ENCODE measurements around the gene PLRG1. TPM values are rescaled to one million over a fixed set of nuclear protein-coding genes. Genes with fewer than 3 reads are reported as not detected.
"Not testable (repeated sequence)": the region's sequence is repeated elsewhere in the genome, so short reads cannot be mapped to it uniquely, and the experiment has no call there.

PLRG1 gene
- 104 and 108 TPM in 2 replicates for total RNA-seq (2014; rRNA removed; shearing (Covaris generic))

DNA sequence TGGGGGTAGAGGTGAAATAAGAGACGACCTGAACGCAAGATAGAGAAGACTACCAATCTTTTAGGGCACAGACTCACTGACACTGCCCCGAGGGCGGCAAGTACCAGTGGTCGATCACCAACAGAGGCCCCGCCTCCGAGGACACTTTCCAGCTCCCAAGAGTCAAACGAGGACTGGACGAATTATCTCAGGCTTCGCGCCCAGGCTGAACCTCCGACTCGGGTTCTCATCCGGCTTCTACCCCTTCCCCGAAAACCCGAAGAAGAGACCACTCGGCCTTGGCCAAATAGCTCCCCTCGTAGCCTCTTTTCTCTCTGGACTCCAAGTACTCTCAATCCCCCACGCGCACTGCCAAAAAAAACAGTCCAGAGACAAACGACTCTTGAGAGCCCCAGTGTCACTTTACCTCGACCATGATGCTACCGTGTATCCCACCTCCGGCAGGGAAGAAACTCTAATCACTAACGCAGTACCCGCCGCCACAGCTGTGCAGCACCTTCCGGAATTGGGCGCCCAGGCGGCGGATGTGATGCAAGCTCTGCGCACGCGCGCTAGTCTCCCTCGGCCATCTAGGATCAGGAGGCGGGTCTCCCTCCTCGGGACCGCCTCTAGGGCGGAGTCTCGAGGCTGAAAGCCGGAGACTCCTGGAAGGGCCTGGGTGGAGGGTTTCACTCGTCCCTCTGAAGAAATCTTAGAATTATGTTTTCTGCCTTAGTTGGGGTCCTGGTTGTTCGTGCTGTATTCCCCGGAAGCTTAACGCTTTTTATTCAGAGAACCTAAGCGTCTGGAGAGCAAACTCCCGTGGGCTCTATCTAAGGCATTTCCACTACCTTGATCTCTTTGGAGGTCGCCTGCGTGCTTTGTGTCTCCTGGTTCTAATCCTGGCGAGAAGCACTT is at the start of gene PLRG1:
PLRG1 (minus strand) TSS at position 507 of the 897 bp plus-strand sequence; CDS start at position 415, 92 bp downstream.
- peak; percentile 84 for DNase-seq
- Histone ChIP-seq H3K36me3 (replicated peaks; ENCODE audit: control insufficient read depth, insufficient read depth, low read length) (peaks cover 9% of the 10 kb centered on the region; the same call in 1 of the 2 replicates), H3K27me3 (ENCODE audit: control insufficient read depth, insufficient read depth, low read length) (no peaks in the 10 kb centered on the region), H3K4me3 (ENCODE audit: insufficient read depth, low read depth, low read length) (peak within 1 kb of the TSS; percentile 77)

DNA sequence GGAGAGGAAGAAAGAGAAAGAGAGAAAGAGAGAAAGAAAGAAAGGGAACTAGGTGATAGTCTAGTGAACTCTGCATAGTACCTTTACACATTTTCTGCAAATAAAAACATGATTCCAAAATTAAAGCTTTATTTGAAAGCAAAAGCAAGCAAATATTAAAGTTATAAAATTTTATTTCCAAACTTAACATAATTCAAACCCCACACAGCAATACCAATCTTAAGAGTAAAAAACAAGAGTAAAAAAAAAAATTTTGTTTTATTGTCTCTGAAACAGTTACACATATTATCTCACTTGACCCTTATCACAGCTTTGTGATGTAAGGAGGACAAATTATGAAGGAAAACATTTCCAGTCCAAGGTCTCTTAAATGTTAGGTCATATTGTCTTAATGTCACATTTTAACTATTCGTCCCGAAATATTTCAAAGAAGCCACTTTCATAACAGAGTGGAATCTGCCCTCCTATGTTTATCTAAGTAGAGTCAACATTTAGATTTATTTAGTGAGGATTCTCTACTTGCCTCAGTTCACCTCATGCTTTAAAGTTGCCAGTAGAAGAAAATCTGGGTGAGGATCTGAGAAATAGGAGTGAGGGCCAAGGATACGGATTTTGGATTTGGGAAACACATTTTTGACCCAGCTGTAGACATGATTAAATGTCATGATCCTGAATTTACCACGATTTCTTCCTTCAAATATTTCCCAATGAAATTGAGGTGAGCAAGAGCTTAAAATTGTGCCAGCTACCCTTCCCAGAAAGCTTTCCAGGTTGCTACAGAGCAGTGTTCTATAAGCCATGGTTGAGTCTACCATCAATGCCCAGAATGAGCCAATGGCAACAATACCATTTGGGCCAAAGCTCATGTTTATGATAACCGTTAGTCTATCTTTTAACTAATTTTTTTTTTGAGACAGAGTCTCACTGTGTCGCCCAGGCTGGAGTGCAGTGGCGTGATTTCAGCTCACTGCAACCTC is 47.9 kb upstream of the PLRG1 start:
- H3K4me3 ChIP-seq (ENCODE audit: insufficient read depth, low read depth, low read length), result no peak overlapping the region
- no peaks in the 10 kb centered on the region for H3K27me3 ChIP-seq (ENCODE audit: control insufficient read depth, insufficient read depth, low read length)
- no peaks in the 10 kb centered on the region for H3K36me3 ChIP-seq (replicated peaks; ENCODE audit: control insufficient read depth, insufficient read depth, low read length)
- no peak for DNase-seq

- not testable (repeated sequence) for H3K36me3 ChIP-seq (replicated peaks; ENCODE audit: control insufficient read depth, insufficient read depth, low read length); DNase-seq; H3K27me3 ChIP-seq (ENCODE audit: control insufficient read depth, insufficient read depth, low read length); H3K4me3 ChIP-seq (ENCODE audit: insufficient read depth, low read depth, low read length)
Measured at GRCh38 chr4:154597281-154597680, 47.1 kb upstream of the PLRG1 start.

GRCh38 chr4:154595807-154596206 is 45.6 kb upstream of the PLRG1 start:
- no peak for DNase-seq
- no peaks in the 10 kb centered on the region for H3K36me3 ChIP-seq (replicated peaks; ENCODE audit: control insufficient read depth, insufficient read depth, low read length)

DNA sequence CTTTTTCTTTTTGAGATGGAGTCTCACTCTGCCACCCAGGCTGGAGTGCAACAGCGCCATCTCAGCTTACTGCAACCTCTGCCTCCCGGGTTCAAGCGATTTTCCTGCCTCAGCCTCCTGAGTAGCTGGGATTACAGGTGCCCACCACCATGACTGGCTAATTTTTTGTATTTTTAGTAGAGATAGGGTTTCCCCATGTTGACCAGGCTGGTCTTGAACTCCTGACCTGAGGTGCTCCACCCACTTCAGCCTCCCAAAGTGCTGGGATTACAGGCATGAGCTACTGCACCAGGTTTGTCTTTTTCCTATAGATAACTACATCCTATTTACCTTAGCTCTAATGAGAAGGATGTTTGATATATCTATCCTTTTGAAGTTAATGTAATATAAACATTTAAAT is 44.1 kb upstream of the PLRG1 start:
- H3K27me3 ChIP-seq (ENCODE audit: control insufficient read depth, insufficient read depth, low read length); H3K36me3 ChIP-seq (replicated peaks; ENCODE audit: control insufficient read depth, insufficient read depth, low read length); H3K4me3 ChIP-seq (ENCODE audit: insufficient read depth, low read depth, low read length); DNase-seq: not testable (repeated sequence)

More at GRCh38 chr4:154595807-154596206, 45.6 kb upstream of the PLRG1 start:
- Histone ChIP-seq H3K4me3 (ENCODE audit: insufficient read depth, low read depth, low read length) (no peak overlapping the region), H3K27me3 (ENCODE audit: control insufficient read depth, insufficient read depth, low read length) (no peaks in the 10 kb centered on the region)

- no peaks in the 10 kb centered on the region for H3K27me3 ChIP-seq (ENCODE audit: control insufficient read depth, insufficient read depth, low read length)
- H3K36me3 ChIP-seq (replicated peaks; ENCODE audit: control insufficient read depth, insufficient read depth, low read length), result no peaks in the 10 kb centered on the region
- no peak for DNase-seq
- H3K4me3 ChIP-seq (ENCODE audit: insufficient read depth, low read depth, low read length), result no peak overlapping the region
Measured at GRCh38 chr4:154593868-154594267, 43.7 kb upstream of the PLRG1 start.

GRCh38 chr4:154591890-154592289 is 41.7 kb upstream of the PLRG1 start:
- no peaks in the 10 kb centered on the region for H3K36me3 ChIP-seq (replicated peaks; ENCODE audit: control insufficient read depth, insufficient read depth, low read length)
- no peaks in the 10 kb centered on the region for H3K27me3 ChIP-seq (ENCODE audit: control insufficient read depth, insufficient read depth, low read length)
- DNase-seq, result no peak
- H3K4me3 ChIP-seq (ENCODE audit: insufficient read depth, low read depth, low read length), result no peak overlapping the region

GRCh38 chr4:154590329-154591006 is 40.3 kb upstream of the PLRG1 start, which contains the start of gene FGA:
TSS of gene FGA (minus strand) at chr4:154590742. CDS start at chr4:154590687, 55 bp downstream.
- peak; percentile 1 for DNase-seq
- Histone ChIP-seq H3K4me3 (ENCODE audit: insufficient read depth, low read depth, low read length) (no peak within 1 kb of the TSS), H3K27me3 (ENCODE audit: control insufficient read depth, insufficient read depth, low read length) (no peaks in the 10 kb centered on the region), H3K36me3 (replicated peaks; ENCODE audit: control insufficient read depth, insufficient read depth, low read length) (no peaks in the 10 kb centered on the region)

DNA sequence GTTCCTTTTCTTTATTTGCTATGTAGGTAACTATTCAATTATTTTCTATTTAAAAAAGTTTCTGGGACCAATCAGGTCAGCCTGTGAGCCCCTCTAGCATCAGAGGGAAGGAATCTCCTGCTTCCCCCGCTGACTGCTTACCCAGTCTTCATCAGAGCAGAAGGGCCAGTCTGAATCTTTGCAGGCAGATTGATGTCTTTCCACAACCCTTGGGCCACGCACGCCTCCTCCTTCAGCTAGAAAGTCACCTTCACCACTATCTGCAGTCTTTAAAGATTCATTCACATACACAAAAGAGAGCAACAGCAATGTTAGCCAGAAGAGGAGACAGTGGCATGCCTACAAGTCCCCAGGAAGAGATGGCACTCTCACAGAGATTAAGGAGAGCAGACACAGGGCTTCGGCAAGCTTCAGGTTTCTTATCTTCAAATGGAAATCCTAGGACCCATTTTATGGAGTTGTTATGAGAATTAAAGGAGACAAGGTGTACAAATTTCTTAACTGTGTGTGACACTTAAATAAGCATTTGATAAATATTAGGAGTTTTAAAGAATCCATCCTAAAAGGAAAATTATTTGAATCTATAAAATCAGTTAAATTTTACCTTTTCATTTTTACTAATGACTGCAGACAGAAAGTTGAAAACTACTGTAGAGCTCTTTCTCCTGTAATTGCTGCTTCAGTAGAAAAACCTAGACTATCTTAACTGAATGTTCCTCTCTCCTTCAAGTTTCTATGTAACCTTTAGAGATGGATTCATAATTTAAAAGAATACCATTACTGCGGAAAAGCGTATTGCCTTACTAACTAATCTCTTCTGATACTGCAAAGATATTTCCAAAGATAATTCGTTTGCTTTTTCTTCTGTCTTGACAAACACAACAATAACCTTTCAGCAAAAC is 39.3 kb upstream of the PLRG1 start:
- H3K36me3 ChIP-seq (replicated peaks; ENCODE audit: control insufficient read depth, insufficient read depth, low read length), result no peaks in the 10 kb centered on the region
- no peak for DNase-seq
- no peak overlapping the region for H3K4me3 ChIP-seq (ENCODE audit: insufficient read depth, low read depth, low read length)
- H3K27me3 ChIP-seq (ENCODE audit: control insufficient read depth, insufficient read depth, low read length), result no peaks in the 10 kb centered on the region

DNA sequence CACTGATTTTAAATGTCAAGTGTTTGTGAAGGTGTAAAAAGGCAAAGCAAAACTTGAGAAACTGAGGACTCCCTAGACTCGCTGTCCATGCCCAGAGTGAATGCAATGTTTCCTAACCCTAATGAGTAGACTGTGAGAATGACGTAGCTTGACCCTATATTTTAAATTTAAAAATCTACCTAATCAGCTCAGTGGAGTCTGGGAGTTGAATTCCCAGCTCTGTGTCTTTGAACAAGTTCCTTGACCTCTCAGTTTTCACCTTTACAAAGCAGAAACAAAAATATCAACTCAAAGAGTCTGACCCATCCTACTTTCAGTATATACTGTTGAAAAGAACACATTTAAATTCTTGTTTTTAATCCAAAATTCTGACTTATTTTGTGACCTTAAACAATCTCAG is 38.0 kb upstream of the PLRG1 start:
- no peak for DNase-seq
- H3K27me3 ChIP-seq (ENCODE audit: control insufficient read depth, insufficient read depth, low read length), result no peaks in the 10 kb centered on the region
- H3K36me3 ChIP-seq (replicated peaks; ENCODE audit: control insufficient read depth, insufficient read depth, low read length), result no peaks in the 10 kb centered on the region
- H3K4me3 ChIP-seq (ENCODE audit: insufficient read depth, low read depth, low read length), result no peak overlapping the region

GRCh38 chr4:154586296-154587033 is 36.3 kb upstream of the PLRG1 start:
- Histone ChIP-seq H3K36me3 (replicated peaks; ENCODE audit: control insufficient read depth, insufficient read depth, low read length) (no peaks in the 10 kb centered on the region), H3K4me3 (ENCODE audit: insufficient read depth, low read depth, low read length) (no peak overlapping the region), H3K27me3 (ENCODE audit: control insufficient read depth, insufficient read depth, low read length) (no peaks in the 10 kb centered on the region)
- DNase-seq, result no peak

DNA sequence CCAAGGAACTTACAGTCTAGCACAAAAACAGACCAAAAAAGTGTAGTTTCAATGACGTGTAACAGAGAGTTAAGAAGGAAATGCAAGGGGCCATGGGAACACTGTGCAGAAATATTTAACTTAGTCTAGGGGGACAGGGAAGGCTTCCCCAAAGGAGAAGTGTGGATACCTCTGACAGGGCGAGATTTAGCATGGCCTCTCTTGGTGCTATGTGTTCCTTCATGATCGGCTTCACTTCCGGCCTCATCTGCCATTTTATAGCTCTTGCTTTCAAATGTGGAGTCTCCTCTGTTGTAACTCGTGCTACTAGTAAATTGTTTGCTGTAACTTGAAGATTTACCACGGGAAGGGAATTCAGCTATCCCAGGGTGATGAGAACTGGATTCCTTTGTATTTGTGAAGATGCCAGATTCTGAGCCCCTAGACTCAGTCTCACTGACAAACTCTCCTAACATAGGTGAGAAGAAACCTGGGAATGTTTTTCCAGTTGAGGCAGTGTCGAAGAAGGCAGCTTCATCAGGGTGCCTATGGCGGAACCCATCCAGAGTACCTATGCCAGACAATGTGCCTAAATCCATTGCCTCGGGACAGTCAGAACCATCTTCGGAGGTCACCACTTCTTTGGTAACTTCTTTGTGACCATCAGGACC is 35.3 kb upstream of the PLRG1 start:
- DNase-seq, result no peak
- Histone ChIP-seq H3K4me3 (ENCODE audit: insufficient read depth, low read depth, low read length) (no peak overlapping the region), H3K27me3 (ENCODE audit: control insufficient read depth, insufficient read depth, low read length) (no peaks in the 10 kb centered on the region), H3K36me3 (replicated peaks; ENCODE audit: control insufficient read depth, insufficient read depth, low read length) (no peaks in the 10 kb centered on the region)

All from H7 (cell line).